Coronary artery (tissue), 2 donors: ENCODE results near the gene SLC38A10.
A peak's percentile ranks its signal among the peaks of the same experiment; 100 is the strongest.

Experiments used
- DNase-seq: peaks from one replicate; pipeline ENCODE4 v3.0.0-alpha.2; 2017; ENCODE audit warnings: low spot score
- H3K27ac ChIP-seq, 2 donors: fragments of 200-600 bp; sonication (generic); one replicate each; pipeline ENCODE4 v1.5.1; 2016 to 2019
- H3K4me3 ChIP-seq: fragments of 200-600 bp; sonication (generic); 2 replicates; pipeline ENCODE4 v1.5.1; 2016; ENCODE audit warnings: mild to moderate bottlenecking, moderate library complexity
- TF ChIP-seq, protein P1 (sequence below): fragments of 200-600 bp; sonication (generic); IDR thresholded peaks from one replicate; pipeline ENCODE4 v1.5.1; 2019; ENCODE audit warnings: antibody characterized with exemption

SLC38A10 gene

DNA sequence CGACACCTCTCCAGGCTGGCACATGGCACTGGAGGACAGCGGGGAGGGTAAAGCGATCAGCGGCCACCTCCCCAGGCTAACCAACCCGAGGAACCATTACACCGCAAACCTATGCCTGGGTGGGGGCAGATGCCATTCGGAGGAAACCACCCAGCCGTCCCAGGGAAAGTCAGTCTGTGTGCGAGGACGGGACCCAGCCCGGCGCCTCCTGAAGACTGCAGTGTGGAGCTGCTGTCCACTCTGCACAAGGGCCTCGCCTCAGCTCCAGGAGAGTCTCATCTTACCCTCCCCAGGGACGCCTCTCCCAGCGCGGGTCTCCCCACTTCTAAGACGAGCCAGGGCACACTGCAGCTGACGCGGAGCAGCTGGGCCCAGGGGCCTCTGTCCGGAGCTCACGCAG lies 8.0 kb downstream of the SLC38A10 start:
- DNase-seq, result no peak
- no peak overlapping the region for H3K4me3 ChIP-seq
- no peak overlapping the region for H3K27ac ChIP-seq
- TF ChIP-seq, protein P1, sequence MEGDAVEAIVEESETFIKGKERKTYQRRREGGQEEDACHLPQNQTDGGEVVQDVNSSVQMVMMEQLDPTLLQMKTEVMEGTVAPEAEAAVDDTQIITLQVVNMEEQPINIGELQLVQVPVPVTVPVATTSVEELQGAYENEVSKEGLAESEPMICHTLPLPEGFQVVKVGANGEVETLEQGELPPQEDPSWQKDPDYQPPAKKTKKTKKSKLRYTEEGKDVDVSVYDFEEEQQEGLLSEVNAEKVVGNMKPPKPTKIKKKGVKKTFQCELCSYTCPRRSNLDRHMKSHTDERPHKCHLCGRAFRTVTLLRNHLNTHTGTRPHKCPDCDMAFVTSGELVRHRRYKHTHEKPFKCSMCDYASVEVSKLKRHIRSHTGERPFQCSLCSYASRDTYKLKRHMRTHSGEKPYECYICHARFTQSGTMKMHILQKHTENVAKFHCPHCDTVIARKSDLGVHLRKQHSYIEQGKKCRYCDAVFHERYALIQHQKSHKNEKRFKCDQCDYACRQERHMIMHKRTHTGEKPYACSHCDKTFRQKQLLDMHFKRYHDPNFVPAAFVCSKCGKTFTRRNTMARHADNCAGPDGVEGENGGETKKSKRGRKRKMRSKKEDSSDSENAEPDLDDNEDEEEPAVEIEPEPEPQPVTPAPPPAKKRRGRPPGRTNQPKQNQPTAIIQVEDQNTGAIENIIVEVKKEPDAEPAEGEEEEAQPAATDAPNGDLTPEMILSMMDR, result no peak

DNA sequence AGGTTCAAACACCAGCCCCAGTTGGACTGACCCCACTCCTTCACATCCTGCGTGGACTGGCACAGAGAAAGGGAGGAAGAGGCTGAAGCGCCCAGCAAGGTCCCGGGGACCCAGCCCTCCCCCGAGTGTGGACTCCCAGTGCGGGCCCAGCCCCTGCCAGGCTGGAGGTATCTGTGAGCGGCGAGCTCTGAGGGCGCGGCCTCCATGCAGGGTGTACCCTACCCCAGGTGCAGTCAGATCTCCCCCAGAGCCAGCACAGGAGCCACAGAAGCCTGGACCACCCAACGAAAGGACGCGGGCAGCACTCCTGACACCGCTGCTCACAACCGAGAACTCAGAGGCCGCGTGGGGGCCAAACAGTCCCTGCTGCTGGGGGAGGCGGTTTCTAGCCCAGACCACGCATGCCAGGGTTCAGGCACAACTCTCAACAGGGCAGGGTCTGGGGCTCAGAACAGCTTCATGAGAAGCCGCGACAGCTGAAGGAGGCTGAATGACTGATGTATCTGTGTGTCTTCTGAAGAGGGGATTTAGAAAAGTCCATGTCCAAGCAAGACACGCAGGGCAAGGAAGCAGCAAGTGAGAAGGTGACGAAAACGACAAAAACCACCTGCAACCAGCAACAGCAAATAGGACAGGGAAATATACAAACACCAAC lies 8.5 kb downstream of the SLC38A10 start:
- H3K4me3 ChIP-seq, result no peak overlapping the region
- DNase-seq, result no peak
- H3K27ac ChIP-seq, result peak overlapping the region in 1 of 2 donors; percentile 78
- TF ChIP-seq, protein P1, result no peak

DNA sequence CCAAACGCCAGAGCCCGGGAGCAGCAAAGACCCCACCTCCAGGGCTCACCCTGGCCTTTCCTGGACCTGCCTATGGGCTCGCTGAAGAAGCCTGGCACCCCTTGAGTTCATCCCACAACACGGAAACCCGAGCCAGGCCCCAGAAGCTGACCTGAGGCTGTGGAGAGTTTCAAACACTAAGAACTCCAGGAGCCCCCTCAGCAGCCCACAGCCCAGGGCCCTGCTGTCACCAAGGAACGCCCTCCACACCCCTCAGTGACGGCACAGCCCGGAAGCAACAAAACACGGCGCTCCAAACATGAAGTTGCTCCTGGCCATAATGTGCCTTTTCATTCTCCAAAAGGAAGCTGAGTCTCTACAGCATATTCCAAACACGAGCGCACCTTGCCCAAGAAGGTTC lies 9.2 kb downstream of the SLC38A10 start:
- TF ChIP-seq, protein P1, result no peak
- no peak for DNase-seq
- H3K27ac ChIP-seq, result peak overlapping the region; percentile 12 to 78
- H3K4me3 ChIP-seq, result peak overlapping the region; percentile 63

- Histone ChIP-seq H3K27ac (peak overlapping the region; percentile 12 to 78), H3K4me3 (peak overlapping the region; percentile 63)
- DNase-seq, result peak; percentile 84
- TF ChIP-seq, protein P1, result no peak
Observed at GRCh38 chr17:81285179-81285878, 9.8 kb downstream of the SLC38A10 start.

DNA sequence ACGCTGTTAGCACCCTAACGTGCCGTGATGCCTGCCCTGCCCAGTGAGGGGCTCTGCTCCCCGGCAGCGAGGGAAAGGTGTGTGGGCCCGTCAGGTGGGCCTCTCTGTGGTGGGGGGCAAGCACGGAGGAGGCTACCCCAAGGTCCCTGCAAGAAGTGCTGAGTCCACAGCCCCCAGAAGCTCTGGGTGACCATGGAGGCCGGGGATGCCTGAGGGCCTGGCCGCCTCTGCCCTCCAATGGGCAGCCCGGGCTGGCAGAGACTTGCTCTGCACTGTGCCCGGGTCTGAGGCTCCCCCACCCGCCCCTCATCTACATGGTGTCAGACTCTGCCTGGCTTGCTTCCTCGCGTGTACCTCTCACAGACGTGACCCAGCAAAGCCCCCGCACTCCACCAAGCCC lies 12.2 kb downstream of the SLC38A10 start:
- no peak overlapping the region for H3K27ac ChIP-seq
- TF ChIP-seq, protein P1, result no peak
- H3K4me3 ChIP-seq, result no peak overlapping the region
- DNase-seq, result no peak

- no peak overlapping the region for H3K4me3 ChIP-seq
- TF ChIP-seq, protein P1, result no peak
- no peak for DNase-seq
- H3K27ac ChIP-seq, result no peak overlapping the region
Observed at GRCh38 chr17:81282141-81282540, 13.0 kb downstream of the SLC38A10 start.

DNA sequence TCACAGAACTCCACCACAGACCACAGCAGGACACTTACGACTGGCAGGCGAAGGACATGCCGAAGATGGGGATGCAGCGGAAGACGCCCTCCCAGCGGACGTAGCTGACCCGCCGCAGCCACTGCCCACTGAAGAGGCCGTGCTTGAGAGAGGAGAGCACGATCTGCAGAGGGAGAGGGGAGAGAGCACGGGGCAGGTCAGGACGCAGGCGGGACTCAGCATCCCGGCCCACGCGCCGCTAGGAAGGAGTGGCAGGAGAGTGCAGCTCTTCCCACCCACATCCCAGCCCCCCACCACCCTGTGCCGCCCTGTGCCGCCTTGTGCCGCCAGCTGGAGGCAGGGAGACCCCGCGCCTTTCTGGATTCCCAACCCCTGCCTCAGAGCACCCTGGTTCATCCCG lies 14.5 kb downstream of the SLC38A10 start:
- no peak for DNase-seq
- H3K27ac ChIP-seq, result no peak overlapping the region
- TF ChIP-seq, protein P1, result no peak
- no peak overlapping the region for H3K4me3 ChIP-seq
